ENCODE results near the gene DCK.
A peak's percentile ranks its signal among the peaks of the same experiment; 100 is the strongest.

DCK gene

DNA sequence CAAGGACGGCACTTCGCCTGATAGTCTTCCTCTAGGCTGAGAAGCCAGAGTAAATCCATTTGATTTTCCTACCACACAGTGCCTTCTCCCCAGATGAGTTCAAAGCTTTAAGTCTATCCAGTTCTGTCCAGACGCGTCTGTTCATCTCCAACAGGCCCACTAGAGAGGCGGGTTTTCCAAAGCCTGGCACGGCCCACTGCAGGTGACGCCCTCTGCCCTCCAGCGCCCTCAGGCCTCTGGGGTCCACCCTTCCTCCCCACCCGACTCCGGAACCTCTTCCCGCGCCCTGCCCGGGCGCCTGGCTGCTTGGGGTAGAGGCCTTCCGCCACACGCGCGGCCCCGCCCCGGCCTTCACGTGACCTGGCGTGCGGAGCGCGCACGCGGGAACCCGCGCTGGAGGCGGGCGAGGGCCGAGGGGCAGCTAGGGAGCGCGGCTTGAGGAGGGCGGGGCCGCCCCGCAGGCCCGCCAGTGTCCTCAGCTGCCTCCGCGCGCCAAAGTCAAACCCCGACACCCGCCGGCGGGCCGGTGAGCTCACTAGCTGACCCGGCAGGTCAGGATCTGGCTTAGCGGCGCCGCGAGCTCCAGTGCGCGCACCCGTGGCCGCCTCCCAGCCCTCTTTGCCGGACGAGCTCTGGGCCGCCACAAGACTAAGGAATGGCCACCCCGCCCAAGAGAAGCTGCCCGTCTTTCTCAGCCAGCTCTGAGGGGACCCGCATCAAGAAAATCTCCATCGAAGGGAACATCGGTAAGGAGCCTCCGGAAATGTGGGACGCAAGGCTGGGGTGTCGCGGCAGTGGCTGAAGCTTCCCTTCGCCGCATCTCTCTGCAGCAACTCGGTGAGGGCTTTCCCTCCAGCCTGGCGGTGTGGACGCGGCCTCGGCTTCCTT is at the start of gene DCK:
DCK (plus strand) TSS at position 469 of the 888 bp plus-strand sequence; CDS start at position 656, 187 bp downstream.
- H3K27me3 ChIP-seq (replicated peaks) = no peaks in the 10 kb centered on the region
- in situ Hi-C loops (cut with HindIII; ENCODE audit: low pct_ligation_motif_present, low sequenced_read_pairs) = no loop called here
- TF ChIP-seq, protein P1, sequence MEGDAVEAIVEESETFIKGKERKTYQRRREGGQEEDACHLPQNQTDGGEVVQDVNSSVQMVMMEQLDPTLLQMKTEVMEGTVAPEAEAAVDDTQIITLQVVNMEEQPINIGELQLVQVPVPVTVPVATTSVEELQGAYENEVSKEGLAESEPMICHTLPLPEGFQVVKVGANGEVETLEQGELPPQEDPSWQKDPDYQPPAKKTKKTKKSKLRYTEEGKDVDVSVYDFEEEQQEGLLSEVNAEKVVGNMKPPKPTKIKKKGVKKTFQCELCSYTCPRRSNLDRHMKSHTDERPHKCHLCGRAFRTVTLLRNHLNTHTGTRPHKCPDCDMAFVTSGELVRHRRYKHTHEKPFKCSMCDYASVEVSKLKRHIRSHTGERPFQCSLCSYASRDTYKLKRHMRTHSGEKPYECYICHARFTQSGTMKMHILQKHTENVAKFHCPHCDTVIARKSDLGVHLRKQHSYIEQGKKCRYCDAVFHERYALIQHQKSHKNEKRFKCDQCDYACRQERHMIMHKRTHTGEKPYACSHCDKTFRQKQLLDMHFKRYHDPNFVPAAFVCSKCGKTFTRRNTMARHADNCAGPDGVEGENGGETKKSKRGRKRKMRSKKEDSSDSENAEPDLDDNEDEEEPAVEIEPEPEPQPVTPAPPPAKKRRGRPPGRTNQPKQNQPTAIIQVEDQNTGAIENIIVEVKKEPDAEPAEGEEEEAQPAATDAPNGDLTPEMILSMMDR (IDR thresholded peaks at IDR 0.05; ENCODE audit: low read depth, low read length, missing control alignments) = peak; percentile 1
- peak; percentile 66 for DNase-seq
- H3K27ac ChIP-seq = peak within 1 kb of the TSS; percentile 53
- no peaks in the 10 kb centered on the region for H3K36me3 ChIP-seq (replicated peaks)
- H3K4me3 ChIP-seq (ENCODE audit: low read depth, low read length) = peak within 1 kb of the TSS; percentile 90

DNA sequence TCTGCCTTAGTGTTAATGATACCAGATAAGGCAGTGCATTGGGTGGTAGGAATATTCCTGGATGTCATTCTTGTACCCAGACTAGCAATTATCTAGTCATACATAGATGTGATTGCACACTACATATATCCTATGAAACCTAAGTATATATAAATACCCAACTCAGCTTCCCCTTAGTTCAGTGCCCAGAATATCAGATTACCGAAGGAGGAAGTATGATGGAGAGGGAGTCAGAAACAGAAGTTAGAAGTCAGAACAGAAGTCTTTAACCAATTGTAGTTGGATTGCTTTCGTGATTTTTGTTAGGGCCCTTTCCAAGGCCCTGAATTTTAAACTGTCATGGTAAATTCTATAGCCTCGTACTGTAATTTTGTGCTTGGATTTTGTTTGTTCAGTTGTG is 48.4 kb upstream of the DCK start:
- Histone ChIP-seq H3K36me3 (replicated peaks) (no peaks in the 10 kb centered on the region), H3K27ac (peak overlapping the region; percentile 31), H3K4me3 (ENCODE audit: low read depth, low read length) (no peak overlapping the region), H3K27me3 (replicated peaks) (no peaks in the 10 kb centered on the region)
- TF ChIP-seq, protein P1 (IDR thresholded peaks at IDR 0.05; ENCODE audit: low read depth, low read length, missing control alignments) = no peak
- in situ Hi-C loops (cut with HindIII; ENCODE audit: low pct_ligation_motif_present, low sequenced_read_pairs) = no loop called here
- no peak for DNase-seq

DNA sequence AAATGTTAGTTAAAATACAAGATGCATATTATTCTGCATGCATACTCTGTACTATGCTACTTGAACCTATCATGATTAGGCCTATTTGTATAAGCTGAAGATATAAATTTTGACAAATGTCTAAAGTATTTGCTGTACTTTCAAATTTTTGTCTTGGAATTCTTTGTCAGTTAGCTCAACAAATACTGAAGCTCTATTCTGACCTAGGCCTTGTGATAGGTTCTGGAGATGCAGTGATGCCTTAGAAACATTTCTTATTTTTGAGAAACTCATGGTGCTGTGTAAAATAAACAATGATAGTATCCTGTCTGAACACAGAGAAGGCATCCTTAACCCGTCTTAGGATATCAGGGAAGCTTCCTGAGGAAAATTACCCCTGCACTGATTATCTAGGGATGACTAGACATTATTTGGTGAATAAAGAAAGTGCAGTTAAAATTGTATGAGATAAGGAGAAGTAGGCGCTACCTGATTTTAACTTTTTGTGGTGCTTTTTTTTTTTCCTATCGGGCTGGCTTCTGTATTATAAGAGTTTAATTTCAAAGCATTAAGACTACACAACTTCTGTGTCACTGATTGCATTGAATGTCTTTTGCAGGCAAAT is 47.9 kb upstream of the DCK start:
- peak; percentile 18 for DNase-seq
- in situ Hi-C loops (cut with HindIII; ENCODE audit: low pct_ligation_motif_present, low sequenced_read_pairs) = no loop called here
- no peak overlapping the region for H3K4me3 ChIP-seq (ENCODE audit: low read depth, low read length)
- TF ChIP-seq, protein P1 (IDR thresholded peaks at IDR 0.05; ENCODE audit: low read depth, low read length, missing control alignments) = no peak
- H3K36me3 ChIP-seq (replicated peaks) = no peaks in the 10 kb centered on the region
- peak overlapping the region; percentile 53 for H3K27ac ChIP-seq
- no peaks in the 10 kb centered on the region for H3K27me3 ChIP-seq (replicated peaks)

DNA sequence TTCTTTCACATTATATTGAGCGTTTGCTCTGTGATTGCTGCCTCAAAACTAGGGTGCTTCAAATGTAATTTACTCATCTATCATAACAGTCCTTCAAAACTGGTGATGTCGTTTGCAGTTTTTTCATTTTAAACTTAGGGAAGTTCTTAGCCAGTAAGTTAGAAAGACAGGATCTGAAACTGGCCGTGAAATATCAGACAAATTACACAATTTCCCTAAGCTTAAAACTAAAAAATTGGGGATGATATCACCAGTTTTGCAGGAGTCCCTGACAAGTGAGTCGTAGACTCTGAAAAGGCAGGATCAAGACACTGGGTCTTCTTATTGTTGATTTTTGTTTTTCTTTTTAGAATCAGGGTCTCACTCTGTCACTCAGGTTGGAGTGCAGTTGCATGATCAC is 46.5 kb upstream of the DCK start:
- H3K27ac ChIP-seq = no peak overlapping the region
- H3K4me3 ChIP-seq (ENCODE audit: low read depth, low read length) = no peak overlapping the region
- in situ Hi-C loops (cut with HindIII; ENCODE audit: low pct_ligation_motif_present, low sequenced_read_pairs) = no loop called here
- TF ChIP-seq, protein P1 (IDR thresholded peaks at IDR 0.05; ENCODE audit: low read depth, low read length, missing control alignments) = no peak
- H3K36me3 ChIP-seq (replicated peaks) = no peaks in the 10 kb centered on the region
- no peaks in the 10 kb centered on the region for H3K27me3 ChIP-seq (replicated peaks)
- no peak for DNase-seq

DNA sequence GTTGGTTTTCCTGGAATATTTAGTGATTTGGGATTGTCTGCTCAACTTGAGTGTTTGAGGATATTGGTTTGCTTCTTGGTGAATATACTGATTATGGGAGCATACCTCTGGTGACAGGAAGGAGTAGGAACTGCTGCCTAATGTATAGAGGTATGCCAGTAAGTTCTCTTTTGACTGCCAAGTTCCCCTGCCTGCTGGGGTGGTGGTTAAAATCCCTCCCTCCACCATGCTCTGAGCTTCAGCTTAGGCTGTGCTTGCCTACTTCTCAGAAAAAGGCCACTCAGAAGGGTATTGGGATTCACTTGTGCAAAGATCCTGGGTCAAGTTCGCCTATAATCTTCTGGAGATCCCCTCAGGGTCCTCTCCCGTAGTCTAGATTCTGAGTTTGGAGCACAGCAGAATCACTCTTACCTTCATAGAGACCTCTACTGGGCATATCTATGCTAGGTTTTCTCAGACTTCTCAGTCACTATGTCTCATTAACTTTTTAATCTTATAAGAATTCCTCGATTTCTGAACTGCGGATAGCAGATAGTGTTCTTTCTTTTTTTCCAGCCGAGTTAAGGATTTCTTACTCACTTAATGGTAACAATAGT is 44.7 kb upstream of the DCK start:
- in situ Hi-C loops (cut with HindIII; ENCODE audit: low pct_ligation_motif_present, low sequenced_read_pairs) = no loop called here
- Histone ChIP-seq H3K27me3 (replicated peaks) (no peaks in the 10 kb centered on the region), H3K36me3 (replicated peaks) (no peaks in the 10 kb centered on the region), H3K4me3 (ENCODE audit: low read depth, low read length) (no peak overlapping the region), H3K27ac (no peak overlapping the region)
- no peak for DNase-seq
- TF ChIP-seq, protein P1 (IDR thresholded peaks at IDR 0.05; ENCODE audit: low read depth, low read length, missing control alignments) = no peak

Data from brain microvascular endothelial cell (primary cell).